Measurements from ENCODE around the gene KAZALD1. TPM values are rescaled to one million over a fixed set of nuclear protein-coding genes. Genes with fewer than 3 reads are reported as not detected.

The KAZALD1 gene
- total and polyA plus RNA-seq, 10 donors: 11.6 to 67.3 (median 31.0) TPM

DNA sequence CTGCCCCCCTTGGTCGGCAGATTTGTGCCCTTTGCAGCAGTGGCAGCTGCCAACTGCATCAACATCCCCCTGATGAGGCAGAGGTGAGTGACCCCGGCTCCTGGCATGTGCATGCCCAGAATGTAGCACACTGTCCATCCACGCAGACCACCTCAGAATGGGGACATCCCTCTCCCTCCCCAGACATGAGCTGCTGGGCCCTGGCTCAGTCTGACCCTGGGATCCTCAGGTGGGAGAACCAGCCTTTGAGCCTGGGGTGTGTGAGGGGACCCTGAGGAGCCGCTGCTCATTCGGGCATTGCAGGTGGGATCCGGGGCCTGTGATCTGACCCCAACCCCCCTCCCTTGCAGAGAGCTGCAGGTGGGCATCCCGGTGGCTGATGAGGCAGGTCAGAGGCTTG, 25.1 kb upstream of the KAZALD1 start:
- TF ChIP-seq, protein P1, sequence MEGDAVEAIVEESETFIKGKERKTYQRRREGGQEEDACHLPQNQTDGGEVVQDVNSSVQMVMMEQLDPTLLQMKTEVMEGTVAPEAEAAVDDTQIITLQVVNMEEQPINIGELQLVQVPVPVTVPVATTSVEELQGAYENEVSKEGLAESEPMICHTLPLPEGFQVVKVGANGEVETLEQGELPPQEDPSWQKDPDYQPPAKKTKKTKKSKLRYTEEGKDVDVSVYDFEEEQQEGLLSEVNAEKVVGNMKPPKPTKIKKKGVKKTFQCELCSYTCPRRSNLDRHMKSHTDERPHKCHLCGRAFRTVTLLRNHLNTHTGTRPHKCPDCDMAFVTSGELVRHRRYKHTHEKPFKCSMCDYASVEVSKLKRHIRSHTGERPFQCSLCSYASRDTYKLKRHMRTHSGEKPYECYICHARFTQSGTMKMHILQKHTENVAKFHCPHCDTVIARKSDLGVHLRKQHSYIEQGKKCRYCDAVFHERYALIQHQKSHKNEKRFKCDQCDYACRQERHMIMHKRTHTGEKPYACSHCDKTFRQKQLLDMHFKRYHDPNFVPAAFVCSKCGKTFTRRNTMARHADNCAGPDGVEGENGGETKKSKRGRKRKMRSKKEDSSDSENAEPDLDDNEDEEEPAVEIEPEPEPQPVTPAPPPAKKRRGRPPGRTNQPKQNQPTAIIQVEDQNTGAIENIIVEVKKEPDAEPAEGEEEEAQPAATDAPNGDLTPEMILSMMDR (IDR thresholded peaks at IDR 0.05 in 8 of 11, conservative IDR thresholded peaks at IDR 0.05 in 3 of 11): no peak
- TF ChIP-seq POLR2A (IDR thresholded peaks at IDR 0.05): no peak
- TF ChIP-seq POLR2AphosphoS5 (IDR thresholded peaks at IDR 0.05): no peak
- WGBS, 5 donors: 73 to 95% (median 83%) methylated on average over 2 to 7 of the region's 7 CpGs
- no peak overlapping the region for H3K4me3 ChIP-seq
- H3K36me3 ChIP-seq: peaks cover 5 to 61% (median 49%) of the 10 kb centered on the region in 6 donors
- H3K4me1 ChIP-seq: peaks cover 9 to 36% (median 22%) of the 10 kb centered on the region in 6 donors
- H3K9me3 ChIP-seq: no peaks in the 10 kb centered on the region
- intact Hi-C loops (cut with DNase I; ENCODE audit: low total_unique reads): no loop called here
- no peak overlapping the region for H3K27ac ChIP-seq
- peak; percentile 59 for DNase-seq
- no peaks in the 10 kb centered on the region for H3K27me3 ChIP-seq (replicated peaks in 1 of 7)

DNA sequence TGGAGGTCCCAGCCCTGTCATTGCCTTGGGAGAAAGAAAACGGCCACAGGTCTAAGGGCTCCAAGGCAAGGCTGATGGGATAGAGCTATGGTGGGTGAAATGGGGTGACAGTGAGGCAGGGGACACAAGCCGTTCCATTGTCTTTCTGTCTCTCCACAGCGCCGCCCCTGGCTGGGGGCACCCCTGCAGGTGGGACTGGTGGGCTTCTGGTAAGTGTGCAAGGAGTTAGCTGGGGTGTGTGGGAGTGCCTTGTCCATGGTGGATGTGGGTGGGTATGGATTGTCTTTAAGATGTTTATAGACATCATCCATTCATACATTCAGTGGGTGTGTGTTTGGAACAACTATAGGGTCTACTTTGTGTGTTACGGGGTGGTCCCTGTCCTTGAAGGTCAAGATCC, 23.3 kb upstream of the KAZALD1 start:
- Histone ChIP-seq H3K27me3 (replicated peaks in 1 of 7) (no peaks in the 10 kb centered on the region), H3K4me1 (peaks cover 14 to 36% (median 25%) of the 10 kb centered on the region in 6 donors), H3K27ac (no peak overlapping the region), H3K9me3 (no peaks in the 10 kb centered on the region), H3K36me3 (peaks cover 5 to 61% (median 49%) of the 10 kb centered on the region in 6 donors), H3K4me3 (no peak overlapping the region)
- DNase-seq: peak; percentile 61
- 75 to 85% (median 79%) methylated on average over 5 of the region's 5 CpGs for WGBS, 5 donors
- TF ChIP-seq, protein P1 (IDR thresholded peaks at IDR 0.05 in 8 of 11, conservative IDR thresholded peaks at IDR 0.05 in 3 of 11): no peak
- intact Hi-C loops (cut with DNase I; ENCODE audit: low total_unique reads): no loop called here

DNA sequence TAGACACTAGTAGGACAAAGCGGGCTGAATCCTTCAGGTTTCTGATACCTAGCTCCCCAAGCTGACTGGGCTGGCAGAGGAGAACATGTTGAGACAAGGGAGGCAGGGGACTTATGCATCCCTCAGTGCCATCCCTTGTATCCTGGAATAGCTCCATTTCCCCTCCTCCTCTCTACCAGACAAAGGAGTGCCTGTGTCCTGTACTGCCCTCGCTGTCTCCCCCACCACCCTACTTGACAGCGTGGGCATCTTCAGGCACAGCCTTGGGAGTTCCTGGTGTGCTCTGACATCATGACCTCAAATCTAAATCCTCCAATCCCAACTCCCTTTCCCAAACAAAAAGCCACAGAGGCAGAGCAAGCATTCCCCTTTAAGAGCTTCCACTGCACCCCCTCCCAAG, 21.7 kb upstream of the KAZALD1 start:
- no peak for TF ChIP-seq POLR2AphosphoS5 (IDR thresholded peaks at IDR 0.05)
- TF ChIP-seq, protein P1 (IDR thresholded peaks at IDR 0.05 in 8 of 11, conservative IDR thresholded peaks at IDR 0.05 in 3 of 11): peak in 1 of 11 experiments; percentile 9
- Histone ChIP-seq H3K36me3 (peaks cover 5 to 56% (median 47%) of the 10 kb centered on the region in 6 donors), H3K9me3 (no peaks in the 10 kb centered on the region), H3K27me3 (replicated peaks in 1 of 7) (no peaks in the 10 kb centered on the region), H3K4me3 (no peak overlapping the region), H3K27ac (no peak overlapping the region), H3K4me1 (peaks cover 15 to 32% (median 25%) of the 10 kb centered on the region in 6 donors)
- intact Hi-C loops (cut with DNase I; ENCODE audit: low total_unique reads): no loop called here
- no peak for DNase-seq
- 89 to 100% (median 93%) methylated on average over 3 of the region's 3 CpGs for WGBS, 5 donors

DNA sequence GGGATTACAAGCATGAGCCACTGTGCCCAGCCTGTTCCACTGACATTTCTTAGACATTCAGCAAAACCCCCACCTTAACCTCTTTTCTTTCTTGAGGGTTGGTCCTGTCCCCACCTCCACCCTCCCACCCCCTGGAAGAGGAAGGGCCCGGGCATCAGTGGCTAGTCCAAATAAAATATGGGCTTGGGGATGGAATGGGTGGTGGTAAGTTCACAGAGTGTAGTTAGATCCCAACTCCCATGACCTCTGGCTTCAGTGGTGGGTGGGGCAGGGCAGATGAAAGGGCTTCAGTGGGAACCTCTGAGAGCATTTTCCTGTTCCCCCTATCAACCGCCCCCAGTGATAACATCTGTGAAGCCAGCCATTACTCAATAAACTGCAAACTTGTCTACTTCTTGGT, 20.9 kb upstream of the KAZALD1 start:
- peaks cover 15 to 32% (median 25%) of the 10 kb centered on the region in 6 donors for H3K4me1 ChIP-seq
- H3K27ac ChIP-seq: peak overlapping the region in 2 of 8 donors; percentile 6 to 88
- H3K4me3 ChIP-seq: no peak overlapping the region
- DNase-seq: peak; percentile 71
- H3K9me3 ChIP-seq: no peaks in the 10 kb centered on the region
- no peaks in the 10 kb centered on the region for H3K27me3 ChIP-seq (replicated peaks in 1 of 7)
- 27 to 66% (median 41%) methylated on average over 2 of the region's 2 CpGs for WGBS, 5 donors
- H3K36me3 ChIP-seq: peaks cover 5 to 48% (median 40%) of the 10 kb centered on the region in 6 donors
- TF ChIP-seq POLR2AphosphoS5 (IDR thresholded peaks at IDR 0.05) (no peak), POLR2A (IDR thresholded peaks at IDR 0.05) (no peak)
- TF ChIP-seq, protein P1 (IDR thresholded peaks at IDR 0.05 in 8 of 11, conservative IDR thresholded peaks at IDR 0.05 in 3 of 11): no peak
- intact Hi-C loops (cut with DNase I; ENCODE audit: low total_unique reads): no loop called here

Measured in spleen (tissue), 11 donors.